HTERT RPE-1 (cell line): Measurements from ENCODE around the gene NFS1.

Experiments used
- in situ Hi-C: fragments of 300-500 bp; cut with MboI; formaldehyde crosslinking; loops from 4 replicates; pipeline ENCODE4 v1.14.3; 2020; ENCODE audit warnings: low sequenced_read_pairs

The NFS1 gene

GRCh38 chr20:35680452-35681183 is 18.5 kb downstream of the NFS1 start:
- in situ Hi-C loops, result no loop called here

- in situ Hi-C loops, result no loop called here
Observed at GRCh38 chr20:35674921-35675320, 24.2 kb downstream of the NFS1 start.

GRCh38 chr20:35673884-35674283 is 25.3 kb downstream of the NFS1 start:
- in situ Hi-C loops, result no loop called here

- in situ Hi-C loops, result no loop called here
Observed at GRCh38 chr20:35669681-35670080, 29.5 kb downstream of the NFS1 start.

- in situ Hi-C loops, result no loop called here
Observed at GRCh38 chr20:35669221-35669620, 29.9 kb downstream of the NFS1 start.

GRCh38 chr20:35665949-35666288 is 33.2 kb downstream of the NFS1 start:
- in situ Hi-C loops, result no loop called here

GRCh38 chr20:35664466-35665206 is 34.5 kb downstream of the NFS1 start, which contains the start of the genes CPNE1 and RBM12:
CPNE1 (minus strand) TSS chr20:35664900; CDS start chr20:35632923, 31,977 bp downstream.
RBM12 (minus strand) TSS chr20:35664900; CDS start chr20:35655322, 9,578 bp downstream.
- in situ Hi-C loops, result no loop called here

- in situ Hi-C loops, result no loop called here
Observed at GRCh38 chr20:35663516-35664465, 35.4 kb downstream of the NFS1 start.

- in situ Hi-C loops, result no loop called here
Observed at GRCh38 chr20:35662551-35662950, 36.6 kb downstream of the NFS1 start.

GRCh38 chr20:35661908-35662307 is 37.2 kb downstream of the NFS1 start:
- in situ Hi-C loops, result no loop called here

- in situ Hi-C loops, result no loop called here
Observed at GRCh38 chr20:35661053-35661452, 38.1 kb downstream of the NFS1 start.

- in situ Hi-C loops, result no loop called here
Observed at GRCh38 chr20:35660122-35660937, 38.8 kb downstream of the NFS1 start.

- in situ Hi-C loops, result no loop called here
Observed at GRCh38 chr20:35657271-35657670, 41.9 kb downstream of the NFS1 start.

GRCh38 chr20:35654415-35654814 is 44.7 kb downstream of the NFS1 start:
- in situ Hi-C loops, result no loop called here

- in situ Hi-C loops, result no loop called here
Observed at GRCh38 chr20:35653893-35654292, 45.3 kb downstream of the NFS1 start.

GRCh38 chr20:35653430-35653734 is 45.8 kb downstream of the NFS1 start:
- in situ Hi-C loops, result no loop called here

- in situ Hi-C loops, result no loop called here
Observed at GRCh38 chr20:35652641-35653429, 46.3 kb downstream of the NFS1 start.

- in situ Hi-C loops, result no loop called here
Observed at GRCh38 chr20:35651958-35652357, 47.2 kb downstream of the NFS1 start.

- in situ Hi-C loops, result no loop called here
Observed at GRCh38 chr20:35650632-35651031, 48.5 kb downstream of the NFS1 start.

- in situ Hi-C loops, result no loop called here
Observed at GRCh38 chr20:35648836-35649235, 50.3 kb downstream of the NFS1 start.
